SU-DHL-6 (cell line): Measurements from ENCODE around the gene OR2D2.

Source experiments
- CTCF ChIP-seq: fragments of 200-600 bp; sonication (generic); IDR thresholded peaks from one replicate; pipeline ENCODE4 v1.5.1; 2017; ENCODE audit warnings: antibody characterized with exemption, mild to moderate bottlenecking, low read length, moderate library complexity; ENCODE audit not compliant: insufficient read depth, poor library complexity, severe bottlenecking
- EZH2phosphoT487 ChIP-seq: fragments of 200-600 bp; sonication (generic), shearing (Covaris generic); conservative IDR thresholded peaks from 2 replicates; pipeline ENCODE4 v1.6.1; 2018; ENCODE audit warnings: mild to moderate bottlenecking, antibody characterized with exemption, low read length, moderate library complexity, mixed read lengths

- no peak for TF ChIP-seq CTCF
- no peak for TF ChIP-seq EZH2phosphoT487
Observed at GRCh38 chr11:6862961-6863360, 29.3 kb downstream of the OR2D2 start, which contains the start of gene OR10A2.
